Neuronal stem cell (in vitro differentiated cells): ENCODE results near the gene HPCAL1.

Experiments
- DNase-seq: peaks from one replicate; pipeline ENCODE4 v3.0.0-alpha.2; 2013; ENCODE audit warnings: low spot score
- H2AFZ ChIP-seq: one replicate; pipeline ENCODE4 v1.6.1; 2013; ENCODE audit warnings: mild to moderate bottlenecking, low read length, inconsistent platforms
- H2AK5ac ChIP-seq: 2 replicates; pipeline ENCODE4 v1.6.1; 2013; ENCODE audit warnings: low read depth, mild to moderate bottlenecking, inconsistent platforms, low read length, moderate library complexity, mixed read lengths
- H2BK120ac ChIP-seq: 2 replicates; pipeline ENCODE4 v1.6.1; 2013; ENCODE audit warnings: low read depth, mild to moderate bottlenecking, inconsistent platforms, low read length, moderate library complexity, mixed read lengths
- H2BK12ac ChIP-seq: one replicate; pipeline ENCODE4 v1.6.1; 2013; ENCODE audit warnings: low read length, inconsistent platforms
- H2BK15ac ChIP-seq: 2 replicates; pipeline ENCODE4 v1.6.1; 2013; ENCODE audit warnings: mild to moderate bottlenecking, low read length, inconsistent platforms, mixed read lengths
- H2BK5ac ChIP-seq: one replicate; pipeline ENCODE4 v1.6.1; 2013; ENCODE audit warnings: inconsistent platforms, mild to moderate bottlenecking, low read length, moderate library complexity
- H3K14ac ChIP-seq: one replicate; pipeline ENCODE4 v1.6.1; 2013; ENCODE audit warnings: low read length, inconsistent platforms
- H3K18ac ChIP-seq: 2 replicates; pipeline ENCODE4 v1.6.1; 2013; ENCODE audit warnings: low read length, inconsistent platforms
- H3K23ac ChIP-seq: 2 replicates; pipeline ENCODE4 v1.6.1; 2013; ENCODE audit warnings: low read depth, mild to moderate bottlenecking, mixed read lengths, low read length, inconsistent platforms; ENCODE audit not compliant: poor library complexity
- H3K27ac ChIP-seq: replicated peaks from 3 replicates; pipeline ENCODE4 v1.5.1; 2013; ENCODE audit warnings: low read length, inconsistent platforms
- H3K27me3 ChIP-seq, 3 experiments: 2 replicates each; pipeline ENCODE4 v1.6.1; 2013; ENCODE audit warnings: low read length in 3 of 3, mild to moderate bottlenecking in 2 of 3, inconsistent platforms in 1 of 3, low read depth in 1 of 3, mixed read lengths in 1 of 3, moderate library complexity in 1 of 3; ENCODE audit not compliant: control insufficient read depth in 3 of 3, insufficient read depth in 3 of 3
- H3K36me3 ChIP-seq, 2 donors: replicated peaks in 1 of 2; 2 replicates each; pipeline ENCODE4 v1.6.1; 2013; ENCODE audit warnings: low read length in 2 of 2; ENCODE audit not compliant: control insufficient read depth in 2 of 2, insufficient read depth in 2 of 2
- H3K4ac ChIP-seq: 2 replicates; pipeline ENCODE4 v1.6.1; 2013; ENCODE audit warnings: inconsistent platforms, mild to moderate bottlenecking, low read length, moderate library complexity
- H3K4me1 ChIP-seq, 2 donors: 1 replicate in 1 of 2; 2 replicates in 1 of 2; pipeline ENCODE4 v1.6.1; 2013; ENCODE audit warnings: low read length in 2 of 2, low read depth in 1 of 2; ENCODE audit not compliant: control insufficient read depth in 2 of 2, insufficient read depth in 1 of 2
- H3K4me2 ChIP-seq: one replicate; pipeline ENCODE4 v1.6.1; 2013; ENCODE audit warnings: mild to moderate bottlenecking, low read length, inconsistent platforms; ENCODE audit not compliant: insufficient read depth, poor library complexity, severe bottlenecking
- H3K4me3 ChIP-seq, 2 donors: 2 replicates each; pipeline ENCODE4 v1.5.1; 2013; ENCODE audit warnings: low read length in 2 of 2, mild to moderate bottlenecking in 2 of 2, inconsistent platforms in 1 of 2, moderate library complexity in 1 of 2
- H3K79me1 ChIP-seq: one replicate; pipeline ENCODE4 v1.6.1; 2013; ENCODE audit warnings: low read depth, mild to moderate bottlenecking, inconsistent platforms, low read length, moderate library complexity
- H3K9ac ChIP-seq: one replicate; pipeline ENCODE4 v1.6.1; 2013; ENCODE audit warnings: mild to moderate bottlenecking, low read depth, low read length, inconsistent platforms; ENCODE audit not compliant: poor library complexity
- H3K9me3 ChIP-seq, 2 donors: replicated peaks in 1 of 2; 2 replicates each; pipeline versions ENCODE3 to v1.6.1; 2013; ENCODE audit warnings: low read length in 2 of 2, mild to moderate bottlenecking in 2 of 2, inconsistent platforms in 1 of 2, low read depth in 1 of 2, mixed read lengths in 1 of 2, moderate library complexity in 1 of 2; ENCODE audit not compliant: control insufficient read depth in 2 of 2, insufficient read depth in 1 of 2
- H4K8ac ChIP-seq: one replicate; pipeline ENCODE4 v1.6.1; 2013; ENCODE audit warnings: low read depth, mild to moderate bottlenecking, inconsistent platforms, low read length, moderate library complexity
- H4K91ac ChIP-seq: one replicate; pipeline ENCODE4 v1.6.1; 2013; ENCODE audit warnings: low read length, low read depth, mild to moderate bottlenecking, inconsistent platforms; ENCODE audit not compliant: poor library complexity
- WGBS, 2 donors: extraction: QIAGEN DNeasy Blood & Tissue Kit; methylation state at CpG; one replicate each; pipeline ENCODE4 v1.1.7; 2013; ENCODE audit warnings: missing lambda C conversion rate in 2 of 2, mixed read lengths in 1 of 2; ENCODE audit not compliant: insufficient read length in 2 of 2, insufficient replicate concordance in 1 of 2; ENCODE audit errors: extremely low coverage in 2 of 2; 5-methylcytosine and 5-hydroxymethylcytosine counted together

The HPCAL1 gene

DNA sequence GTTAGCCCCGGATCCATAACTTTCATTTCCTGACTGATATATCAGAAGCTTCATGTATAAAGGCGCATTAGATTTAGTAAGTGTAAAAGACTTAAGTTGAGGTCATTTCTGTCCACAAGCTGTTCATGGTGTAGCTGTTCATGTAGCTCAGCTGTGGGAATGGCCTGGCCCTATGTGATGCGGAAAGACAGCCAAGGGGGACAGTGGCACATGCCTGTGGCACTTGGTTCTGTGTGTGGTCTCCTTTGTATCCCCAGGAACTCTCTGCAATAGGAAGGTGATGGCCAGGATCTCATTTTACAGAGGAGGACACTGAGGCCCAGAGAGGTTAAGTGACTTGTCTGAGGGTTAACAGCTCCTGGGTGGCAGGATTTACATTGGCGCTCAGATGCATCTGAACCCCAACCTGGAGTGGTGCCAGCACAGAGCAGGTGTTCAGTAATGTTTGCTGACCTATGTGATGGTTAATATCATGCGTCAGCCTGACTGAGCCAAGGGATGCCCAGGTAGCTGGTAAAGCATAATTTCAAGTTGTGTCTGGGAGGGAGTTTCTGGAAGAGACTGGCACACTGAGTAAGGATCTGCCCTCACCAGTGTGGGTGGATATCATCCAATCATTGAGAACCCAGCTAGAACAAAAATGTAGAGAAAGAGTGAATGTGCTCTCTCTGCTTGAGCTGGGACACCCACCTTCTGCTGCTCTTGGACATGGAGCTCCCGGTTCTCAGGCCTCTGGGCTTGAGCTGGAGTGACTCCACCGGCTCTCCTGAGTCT, 25.4 kb downstream of the HPCAL1 start:
- Histone ChIP-seq H4K8ac (no peak overlapping the region), H3K27ac (no peak overlapping the region), H3K4me1 (peaks cover 34 to 48% of the 10 kb centered on the region in 2 donors), H3K9me3 (peaks cover 2 to 6% of the 10 kb centered on the region in 2 donors), H3K4me2 (no peak overlapping the region), H2AFZ (no peak overlapping the region), H3K23ac (no peak overlapping the region), H3K79me1 (no peaks in the 10 kb centered on the region), H3K27me3 (no peaks in the 10 kb centered on the region), H2BK120ac (no peak overlapping the region), H4K91ac (no peak overlapping the region), H3K9ac (no peak overlapping the region), H2AK5ac (no peak overlapping the region), H3K4ac (no peak overlapping the region), H3K14ac (no peak overlapping the region), H3K4me3 (no peak overlapping the region), H3K36me3 (no peaks in the 10 kb centered on the region), H2BK5ac (no peak overlapping the region), H3K18ac (no peak overlapping the region), H2BK15ac (no peak overlapping the region), H2BK12ac (no peak overlapping the region)
- DNase-seq, result no peak
- WGBS, 2 donors, result no CpG with 5 or more reads among the region's 7 CpGs

DNA sequence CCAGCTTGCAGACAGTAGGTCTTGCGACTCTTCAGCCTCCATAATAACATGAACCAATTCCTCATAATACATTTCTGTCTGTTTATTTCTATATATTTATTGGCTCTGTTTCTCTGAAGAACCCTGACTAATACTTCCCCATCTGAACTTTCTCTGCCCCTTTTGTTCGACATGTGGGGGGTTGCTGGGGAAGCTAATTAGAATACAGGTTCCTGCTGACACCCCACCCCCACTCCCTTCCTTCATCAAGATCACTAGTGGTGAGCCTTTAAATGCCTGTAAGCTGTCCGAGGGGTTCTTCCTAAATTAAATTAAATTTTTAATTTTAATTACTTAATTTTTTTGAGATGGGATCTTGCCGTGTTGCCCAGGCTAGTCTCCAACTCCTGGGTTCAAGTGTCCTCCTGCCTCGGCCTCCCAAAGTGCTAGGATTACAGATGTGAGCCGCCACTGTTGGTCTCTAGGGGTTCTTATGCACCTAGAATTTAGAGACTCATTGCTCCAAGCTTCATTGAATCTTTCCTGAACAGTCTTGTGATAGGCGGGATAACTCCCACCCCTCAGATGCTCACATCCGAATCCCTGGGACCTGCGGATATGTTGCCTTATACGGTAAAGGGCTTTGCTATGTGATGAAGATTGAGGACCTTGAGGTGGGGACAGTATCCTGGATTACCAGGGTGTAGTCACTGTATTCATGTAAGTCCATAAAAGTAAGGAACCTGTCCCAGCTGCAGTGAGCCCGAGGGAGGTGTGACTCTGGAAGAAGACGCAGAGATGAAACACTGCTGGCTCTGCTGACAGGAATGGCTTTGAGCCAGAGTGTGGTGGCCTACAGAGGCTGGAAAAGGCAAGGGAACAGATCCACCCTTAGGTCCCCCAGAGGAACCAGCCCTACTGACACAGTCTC, 26.2 kb downstream of the HPCAL1 start:
- Histone ChIP-seq H3K4me3 (no peak overlapping the region), H2BK12ac (no peak overlapping the region)

DNA sequence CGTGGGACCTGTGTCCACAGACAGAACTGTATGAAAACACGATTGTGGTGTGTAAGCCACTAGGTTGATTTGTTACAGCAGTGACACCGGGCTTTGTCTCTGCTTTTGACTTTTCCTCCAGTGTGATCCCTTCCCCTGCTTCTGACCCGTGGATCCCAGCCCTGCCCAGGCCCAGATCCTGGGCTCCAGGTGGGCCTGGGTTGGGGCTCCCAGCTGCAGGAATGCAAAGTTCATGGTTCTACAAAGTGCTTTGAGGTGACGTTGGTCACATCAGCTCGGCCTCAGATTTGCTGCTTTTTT, 26.8 kb downstream of the HPCAL1 start:
- no peaks in the 10 kb centered on the region for H3K79me1 ChIP-seq
- H3K27ac ChIP-seq, result no peak overlapping the region
- no peak for DNase-seq
- H3K4me2 ChIP-seq, result no peak overlapping the region
- no peak overlapping the region for H4K91ac ChIP-seq
- H3K27me3 ChIP-seq, result no peaks in the 10 kb centered on the region
- H4K8ac ChIP-seq, result no peak overlapping the region
- no peak overlapping the region for H2BK15ac ChIP-seq
- H3K9ac ChIP-seq, result no peak overlapping the region
- no peak overlapping the region for H3K23ac ChIP-seq
- H3K4me3 ChIP-seq, result no peak overlapping the region
- peaks cover 34 to 43% of the 10 kb centered on the region in 2 donors for H3K4me1 ChIP-seq
- H3K14ac ChIP-seq, result no peak overlapping the region
- no peaks in the 10 kb centered on the region for H3K9me3 ChIP-seq
- H2BK12ac ChIP-seq, result no peak overlapping the region
- H2BK5ac ChIP-seq, result no peak overlapping the region
- H3K4ac ChIP-seq, result no peak overlapping the region
- H3K18ac ChIP-seq, result peak overlapping the region; percentile 79
- no peak overlapping the region for H2AK5ac ChIP-seq
- WGBS, 2 donors, result no CpG with 5 or more reads among the region's 6 CpGs
- H3K36me3 ChIP-seq, result no peaks in the 10 kb centered on the region
- H2AFZ ChIP-seq, result peak overlapping the region; percentile 68
- H2BK120ac ChIP-seq, result no peak overlapping the region

More for the DNA sequence above, 26.2 kb downstream of the HPCAL1 start:
- no peak overlapping the region for H2BK15ac ChIP-seq
- no peak overlapping the region for H3K27ac ChIP-seq
- no peak overlapping the region for H4K91ac ChIP-seq
- no peak overlapping the region for H2BK5ac ChIP-seq
- no peak overlapping the region for H3K9ac ChIP-seq
- no peak overlapping the region for H3K18ac ChIP-seq
- H3K23ac ChIP-seq, result no peak overlapping the region
- H3K36me3 ChIP-seq, result no peaks in the 10 kb centered on the region
- no peak for DNase-seq
- H3K27me3 ChIP-seq, result no peaks in the 10 kb centered on the region
- H4K8ac ChIP-seq, result no peak overlapping the region
- no peak overlapping the region for H2BK120ac ChIP-seq
- peaks cover 38 to 49% of the 10 kb centered on the region in 2 donors for H3K4me1 ChIP-seq
- H3K79me1 ChIP-seq, result no peaks in the 10 kb centered on the region
- H2AK5ac ChIP-seq, result no peak overlapping the region
- H2AFZ ChIP-seq, result peak overlapping the region; percentile 68
- WGBS, 2 donors, result no CpG with 5 or more reads among the region's 12 CpGs
- no peaks in the 10 kb centered on the region for H3K9me3 ChIP-seq
- no peak overlapping the region for H3K14ac ChIP-seq
- H3K4ac ChIP-seq, result no peak overlapping the region
- no peak overlapping the region for H3K4me2 ChIP-seq
